Hypothalamus (tissue), 51 donors: ENCODE results near the gene CYSTM1.
"Not testable (repeated sequence)": the region's sequence is repeated elsewhere in the genome, so short reads cannot be mapped to it uniquely, and the experiment has no call there.

Source experiments
- DNase-seq, 51 donors: peaks; one replicate each; lab custom pipeline; 2025; lab: John Stamatoyannopoulos, UW

The CYSTM1 gene

GRCh38 chr5:140175367-140176030 lies 511 bp downstream of the CYSTM1 start:
- DNase-seq = peak in 43 of 51 donors; percentile 24 to 75 (median 53)

- no peak for DNase-seq
These were observed 1.0 kb downstream of the CYSTM1 start for GRCh38 chr5:140176031-140176387.

- peak in 2 of 51 donors; percentile 5 to 12 for DNase-seq
These were observed 3.1 kb downstream of the CYSTM1 start for GRCh38 chr5:140178086-140178410.

GRCh38 chr5:140178482-140179116 lies 3.6 kb downstream of the CYSTM1 start:
- DNase-seq = no peak

GRCh38 chr5:140181002-140181483 lies 6.1 kb downstream of the CYSTM1 start:
- no peak for DNase-seq

- no peak for DNase-seq
These were observed 6.5 kb downstream of the CYSTM1 start for GRCh38 chr5:140181525-140181924.

- no peak for DNase-seq
These were observed 7.2 kb downstream of the CYSTM1 start for GRCh38 chr5:140182075-140182711.

- peak in 13 of 51 donors; percentile 7 to 43 (median 12) for DNase-seq
These were observed 7.9 kb downstream of the CYSTM1 start for GRCh38 chr5:140182803-140183367.

GRCh38 chr5:140185409-140185808 lies 10.4 kb downstream of the CYSTM1 start:
- DNase-seq = no peak

- DNase-seq = no peak
These were observed 11.3 kb downstream of the CYSTM1 start for GRCh38 chr5:140186267-140186671.

- no peak for DNase-seq
These were observed 14.3 kb downstream of the CYSTM1 start for GRCh38 chr5:140189253-140189652.

- DNase-seq = peak in 1 of 51 donors; percentile 11
These were observed 15.2 kb downstream of the CYSTM1 start for GRCh38 chr5:140189977-140190871.

GRCh38 chr5:140190872-140191218 lies 15.9 kb downstream of the CYSTM1 start:
- no peak for DNase-seq

- no peak for DNase-seq
These were observed 17.9 kb downstream of the CYSTM1 start for GRCh38 chr5:140192715-140193430.

GRCh38 chr5:140194662-140195061 lies 19.7 kb downstream of the CYSTM1 start:
- no peak for DNase-seq

GRCh38 chr5:140196115-140196814 lies 21.3 kb downstream of the CYSTM1 start:
- no peak for DNase-seq

GRCh38 chr5:140197023-140197422 lies 22.0 kb downstream of the CYSTM1 start:
- no peak for DNase-seq

GRCh38 chr5:140198915-140199314 lies 23.9 kb downstream of the CYSTM1 start:
- not testable (repeated sequence) for DNase-seq

- no peak for DNase-seq
These were observed 27.1 kb downstream of the CYSTM1 start for GRCh38 chr5:140202078-140202477.
